ENCODE data around the gene TMEM208. TPM values are rescaled to one million over a fixed set of nuclear protein-coding genes. Genes with fewer than 3 reads are reported as not detected.

Gene TMEM208
- total RNA-seq, 1 donor from 2014 or later, result 41.3 TPM

GRCh38 chr16:67181346-67181745 lies 45.6 kb upstream of the TMEM208 start:
- DNase-seq, result no peak
- intact Hi-C loops (cut with micrococcal nuclease), result no loop called here

GRCh38 chr16:67182288-67182687 lies 44.6 kb upstream of the TMEM208 start:
- no peaks in the 10 kb centered on the region for H3K9me3 Mint-ChIP-seq
- intact Hi-C loops (cut with micrococcal nuclease), result loop anchor here (2.0 kb wide), 1 partner anchor 45 kb away; the partner anchor contains the start of gene TMEM208
- no peak overlapping the region for H3K4me3 Mint-ChIP-seq
- peaks cover 18% of the 10 kb centered on the region for H3K27me3 Mint-ChIP-seq
- peaks cover 18% of the 10 kb centered on the region for H3K4me1 Mint-ChIP-seq
- TF ChIP-seq CTCF (IDR thresholded peaks at IDR 0.05), result no peak
- DNase-seq (no peak), ATAC-seq (ENCODE audit: low read depth) (no peak)
- H3K27ac Mint-ChIP-seq, result no peak overlapping the region
- ChIA-PET POLR2A (interaction anchor here (0.7 to 1.8 kb wide), 2 partner anchors 17 to 19 kb away, joined by 5 to 7 read pairs; no protein-coding TSS in a partner anchor), CTCF (no interaction called here)
- no peaks in the 10 kb centered on the region for H3K36me3 Mint-ChIP-seq (ENCODE audit: low read depth)

More at GRCh38 chr16:67181346-67181745, 45.6 kb upstream of the TMEM208 start:
- no peak for ATAC-seq (ENCODE audit: low read depth)
- H3K4me3 Mint-ChIP-seq, result no peak overlapping the region
- peaks cover 18% of the 10 kb centered on the region for H3K4me1 Mint-ChIP-seq
- ChIA-PET POLR2A (interaction anchor here (0.7 to 0.9 kb wide), 2 partner anchors 16 to 23 kb away, joined by 3 to 7 read pairs; no protein-coding TSS in a partner anchor), CTCF (no interaction called here)
- H3K36me3 Mint-ChIP-seq (ENCODE audit: low read depth), result no peaks in the 10 kb centered on the region
- peaks cover 24% of the 10 kb centered on the region for H3K27me3 Mint-ChIP-seq
- no peak overlapping the region for H3K27ac Mint-ChIP-seq
- TF ChIP-seq CTCF (IDR thresholded peaks at IDR 0.05), result no peak
- H3K9me3 Mint-ChIP-seq, result no peaks in the 10 kb centered on the region

- ATAC-seq (ENCODE audit: low read depth) (no peak), DNase-seq (no peak)
- H3K9me3 Mint-ChIP-seq, result no peaks in the 10 kb centered on the region
- no peak overlapping the region for H3K27ac Mint-ChIP-seq
- H3K27me3 Mint-ChIP-seq, result peaks cover 14% of the 10 kb centered on the region
- CTCF ChIA-PET, result interaction anchor here (1.3 kb wide), 1 partner anchor 15 kb away, joined by 3 read pairs; no protein-coding TSS in a partner anchor
- TF ChIP-seq CTCF (IDR thresholded peaks at IDR 0.05), result no peak
- POLR2A ChIA-PET, result interaction anchor here (0.6 to 1.8 kb wide), 6 partner anchors 20 to 155 kb away, joined by 3 to 19 read pairs (median 4); no protein-coding TSS in a partner anchor
- intact Hi-C loops (cut with micrococcal nuclease), result loop anchor here (1.0 to 2.0 kb wide), 5 partner anchors 9 to 154 kb away; partner anchors contain the start of genes CBFB, E2F4, FHOD1 and TMEM208
- H3K4me1 Mint-ChIP-seq, result peaks cover 14% of the 10 kb centered on the region
- no peak overlapping the region for H3K4me3 Mint-ChIP-seq
- no peaks in the 10 kb centered on the region for H3K36me3 Mint-ChIP-seq (ENCODE audit: low read depth)
Observed at GRCh38 chr16:67183284-67183626, 43.7 kb upstream of the TMEM208 start.

- ATAC-seq (ENCODE audit: low read depth) (peak; percentile 96), DNase-seq (peak; percentile 94)
- TF ChIP-seq CTCF (IDR thresholded peaks at IDR 0.05), result no peak
- H3K9me3 Mint-ChIP-seq, result no peaks in the 10 kb centered on the region
- H3K27ac Mint-ChIP-seq, result no peak within 1 kb of the TSS
- no peaks in the 10 kb centered on the region for H3K36me3 Mint-ChIP-seq (ENCODE audit: low read depth)
- H3K27me3 Mint-ChIP-seq, result peaks cover 11% of the 10 kb centered on the region
- H3K4me1 Mint-ChIP-seq, result peaks cover 14% of the 10 kb centered on the region
- ChIA-PET POLR2A (interaction anchor here (0.6 to 1.8 kb wide), 7 partner anchors 8 to 156 kb away, joined by 3 to 19 read pairs (median 4); partner anchors contain the start of gene E2F4), CTCF (interaction anchor here (1.3 to 2.1 kb wide), 5 partner anchors 14 to 206 kb away, joined by 3 to 15 read pairs (median 10); partner anchors contain the start of genes FBXL8 and TRADD)
- intact Hi-C loops (cut with micrococcal nuclease), result loop anchor here (1.0 to 2.0 kb wide), 5 partner anchors 8 to 155 kb away; partner anchors contain the start of genes CBFB, E2F4, FHOD1 and TMEM208
- H3K4me3 Mint-ChIP-seq, result peak within 1 kb of the TSS; percentile 85
Observed at GRCh38 chr16:67183627-67184452, 43.1 kb upstream of the TMEM208 start, which contains the start of gene MATCAP1. Gene MATCAP1, minus strand, starts transcription at chr16:67183963. Its CDS starts 3,353 bp downstream, at chr16:67180610.
